Ishikawa (cell line): ENCODE results near the gene RDH8.

ENCODE experiments used
- CEBPB ChIP-seq: IDR thresholded peaks from 2 replicates; pipeline ENCODE4 v1.6.1; 2012
- CREB1 ChIP-seq: IDR thresholded peaks from 2 replicates; pipeline ENCODE4 v1.6.1; 2012; ENCODE audit warnings: low read depth
- EGR1 ChIP-seq: IDR thresholded peaks from 2 replicates; pipeline ENCODE4 v1.6.1; 2012
- EP300 ChIP-seq: IDR thresholded peaks from 2 replicates; pipeline ENCODE4 v1.6.1; 2012; ENCODE audit warnings: borderline replicate concordance
- NFIC ChIP-seq: IDR thresholded peaks from 2 replicates; pipeline ENCODE4 v1.6.1; 2012
- RAD21 ChIP-seq: IDR thresholded peaks from 2 replicates; pipeline ENCODE4 v1.6.1; 2012; ENCODE audit warnings: low read depth
- REST ChIP-seq: IDR thresholded peaks from 2 replicates; pipeline ENCODE4 v1.6.1; 2012; ENCODE audit warnings: low read depth, mild to moderate bottlenecking
- TAF1 ChIP-seq: IDR thresholded peaks from 2 replicates; pipeline ENCODE4 v1.6.1; 2012; ENCODE audit warnings: low read depth, mild to moderate bottlenecking
- TCF12 ChIP-seq: IDR thresholded peaks from 2 replicates; pipeline ENCODE4 v1.6.1; 2012; ENCODE audit warnings: low read depth
- TEAD4 ChIP-seq: IDR thresholded peaks from 2 replicates; pipeline ENCODE4 v1.6.1; 2012
- YY1 ChIP-seq: IDR thresholded peaks from 2 replicates; pipeline ENCODE4 v1.6.1; 2012; ENCODE audit warnings: low read depth
- ZBTB7A ChIP-seq: IDR thresholded peaks from 2 replicates; pipeline ENCODE4 v1.6.1; 2012; ENCODE audit warnings: low read depth
- TF ChIP-seq, protein P1 (sequence below): IDR thresholded peaks from 2 replicates; pipeline ENCODE4 v1.6.1; 2012
- TF ChIP-seq, protein P2 (sequence below): IDR thresholded peaks from 2 replicates; pipeline ENCODE4 v1.6.1; 2012

Gene RDH8

DNA sequence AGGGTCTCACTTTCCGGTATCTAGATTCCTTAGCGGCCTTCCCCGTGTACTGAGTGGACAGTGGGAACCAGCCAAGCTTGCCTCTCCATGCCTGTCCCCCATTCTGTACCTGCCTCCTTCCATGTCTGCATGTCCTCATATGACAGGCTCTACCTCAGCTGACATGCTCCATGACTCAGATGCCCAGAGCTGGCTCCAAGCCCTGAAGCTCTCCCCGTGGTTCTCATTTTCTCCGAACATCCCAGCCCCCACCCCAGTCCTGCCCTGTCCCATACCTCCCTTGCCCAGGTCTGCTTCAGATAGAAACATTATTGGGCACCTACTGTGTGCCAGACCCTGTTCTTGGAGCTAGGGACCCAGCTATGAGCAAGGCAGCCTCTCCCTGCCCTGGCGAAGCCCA is 55.8 kb downstream of the RDH8 start:
- TF ChIP-seq CREB1: no peak
- no peak for TF ChIP-seq TEAD4
- TF ChIP-seq TCF12: no peak
- no peak for TF ChIP-seq EP300
- TF ChIP-seq CEBPB: no peak
- TF ChIP-seq, protein P1, sequence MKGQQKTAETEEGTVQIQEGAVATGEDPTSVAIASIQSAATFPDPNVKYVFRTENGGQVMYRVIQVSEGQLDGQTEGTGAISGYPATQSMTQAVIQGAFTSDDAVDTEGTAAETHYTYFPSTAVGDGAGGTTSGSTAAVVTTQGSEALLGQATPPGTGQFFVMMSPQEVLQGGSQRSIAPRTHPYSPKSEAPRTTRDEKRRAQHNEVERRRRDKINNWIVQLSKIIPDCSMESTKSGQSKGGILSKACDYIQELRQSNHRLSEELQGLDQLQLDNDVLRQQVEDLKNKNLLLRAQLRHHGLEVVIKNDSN: no peak
- no peak for TF ChIP-seq REST
- no peak for TF ChIP-seq TAF1
- TF ChIP-seq YY1: no peak
- TF ChIP-seq, protein P2, sequence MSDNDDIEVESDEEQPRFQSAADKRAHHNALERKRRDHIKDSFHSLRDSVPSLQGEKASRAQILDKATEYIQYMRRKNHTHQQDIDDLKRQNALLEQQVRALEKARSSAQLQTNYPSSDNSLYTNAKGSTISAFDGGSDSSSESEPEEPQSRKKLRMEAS: no peak
- TF ChIP-seq NFIC: no peak
- no peak for TF ChIP-seq RAD21
- TF ChIP-seq EGR1: no peak
- TF ChIP-seq ZBTB7A: no peak

GRCh38 chr19:10070730-10071446 is 57.6 kb downstream of the RDH8 start:
- TF ChIP-seq TAF1: no peak
- TF ChIP-seq RAD21: no peak
- TF ChIP-seq TCF12: no peak
- no peak for TF ChIP-seq EP300
- TF ChIP-seq YY1: no peak
- no peak for TF ChIP-seq REST
- TF ChIP-seq CREB1: no peak
- no peak for TF ChIP-seq EGR1
- no peak for TF ChIP-seq TEAD4
